WTC11 (cell line): ENCODE measurements around the gene LHX5. TPM values are rescaled to one million over a fixed set of nuclear protein-coding genes. Genes with fewer than 3 reads are reported as not detected.

Source experiments
- ATAC-seq: fragments of 200-7000 bp; cut with Tn5 transposase; 2 replicates; pipeline ENCODE4 v1.10.0; 2021; ENCODE audit warnings: mild to moderate bottlenecking, moderate library complexity
- CTCF ChIA-PET: fragments of 300-600 bp; sonication (Branson Sonifier 250); formaldehyde crosslinking; loops from one replicate; lab custom pipeline; 2021; ENCODE audit warnings: antibody characterized with exemption; lab: Charles Lee
- POLR2A ChIA-PET: fragments of 350-600 bp; sonication (Branson Sonifier 250); formaldehyde crosslinking; loops from one replicate; lab custom pipeline; 2021; ENCODE audit warnings: antibody characterized with exemption; lab: Charles Lee
- DNase-seq: peaks from one replicate; pipeline ENCODE4 v3.0.0; 2021; ENCODE audit warnings: low spot score
- H3K27ac Mint-ChIP-seq: 2 replicates; pipeline ENCODE4 v1.8.0; 2021; ENCODE audit warnings: mixed read lengths
- H3K27me3 Mint-ChIP-seq: 2 replicates; pipeline ENCODE4 v1.8.0; 2021; ENCODE audit warnings: low read depth, mild to moderate bottlenecking, moderate library complexity, mixed read lengths
- H3K36me3 Mint-ChIP-seq: 2 replicates; pipeline ENCODE4 v1.8.0; 2021; ENCODE audit warnings: mixed read lengths
- H3K4me1 Mint-ChIP-seq: 2 replicates; pipeline ENCODE4 v1.8.0; 2022; ENCODE audit warnings: mixed read lengths
- H3K4me3 Mint-ChIP-seq: 2 replicates; pipeline ENCODE4 v1.8.0; 2021; ENCODE audit warnings: mild to moderate bottlenecking, moderate library complexity, mixed read lengths
- H3K9me3 Mint-ChIP-seq: 2 replicates; pipeline ENCODE4 v1.8.0; 2021; ENCODE audit warnings: mixed read lengths
- ATF1 ChIP-seq: sonication (generic); formaldehyde crosslinking; IDR thresholded peaks from 2 replicates; pipeline ENCODE4 v1.8.1; 2023; ENCODE audit warnings: mild to moderate bottlenecking, moderate library complexity, missing genetic modification reagents
- CDX4 ChIP-seq: fragments of 250-450 bp; sonication (Bioruptor Pico); IDR thresholded peaks from 2 replicates; pipeline ENCODE4 v1.9.0; 2021; ENCODE audit warnings: moderate library complexity, mild to moderate bottlenecking, inconsistent platforms, borderline replicate concordance
- CTCF ChIP-seq: fragments of 200-600 bp; IDR thresholded peaks from 2 replicates; pipeline ENCODE4 v1.8.0; 2022; ENCODE audit warnings: antibody characterized with exemption
- E2F1 ChIP-seq: sonication (generic); formaldehyde crosslinking; IDR thresholded peaks from 2 replicates; pipeline ENCODE4 v1.8.0; 2022; ENCODE audit warnings: mild to moderate bottlenecking, missing genetic modification reagents
- E2F4 ChIP-seq: sonication (generic); formaldehyde crosslinking; IDR thresholded peaks from 2 replicates; pipeline ENCODE4 v1.8.1; 2022; ENCODE audit warnings: low read depth, mild to moderate bottlenecking, moderate library complexity, missing genetic modification reagents, borderline replicate concordance
- ELF4 ChIP-seq: sonication (generic); formaldehyde crosslinking; IDR thresholded peaks from 2 replicates; pipeline ENCODE4 v1.8.1; 2022; ENCODE audit warnings: low read depth, mild to moderate bottlenecking, moderate library complexity, missing genetic modification reagents
- ETV6 ChIP-seq: sonication (generic); formaldehyde crosslinking; IDR thresholded peaks from 2 replicates; pipeline ENCODE4 v1.8.1; 2022; ENCODE audit warnings: mild to moderate bottlenecking, missing genetic modification reagents
- FOXK1 ChIP-seq: sonication (generic); formaldehyde crosslinking; IDR thresholded peaks from 2 replicates; pipeline ENCODE4 v1.8.0; 2022; ENCODE audit warnings: mild to moderate bottlenecking, moderate library complexity, missing genetic modification reagents
- JUN ChIP-seq: sonication (generic); formaldehyde crosslinking; IDR thresholded peaks from 2 replicates; pipeline ENCODE4 v1.8.0; 2023; ENCODE audit warnings: mild to moderate bottlenecking, missing genetic modification reagents
- KAT7 ChIP-seq: sonication (generic); formaldehyde crosslinking; IDR thresholded peaks from 2 replicates; pipeline ENCODE4 v1.8.1; 2023; ENCODE audit warnings: missing genetic modification reagents, mild to moderate bottlenecking, borderline replicate concordance
- MAX ChIP-seq: sonication (generic); formaldehyde crosslinking; IDR thresholded peaks from 2 replicates; pipeline ENCODE4 v1.8.0; 2022; ENCODE audit warnings: mild to moderate bottlenecking, missing genetic modification reagents
- MLX ChIP-seq: sonication (generic); formaldehyde crosslinking; IDR thresholded peaks from 2 replicates; pipeline ENCODE4 v1.8.1; 2023; ENCODE audit warnings: mild to moderate bottlenecking, missing genetic modification reagents, moderate library complexity
- MXD4 ChIP-seq: fragments of 250-450 bp; sonication (Bioruptor Pico); IDR thresholded peaks from 2 replicates; pipeline ENCODE4 v1.8.0; 2021; ENCODE audit warnings: mild to moderate bottlenecking, moderate library complexity, borderline replicate concordance
- MYBL2 ChIP-seq: sonication (generic); formaldehyde crosslinking; IDR thresholded peaks from 2 replicates; pipeline ENCODE4 v1.8.1; 2023; ENCODE audit warnings: mild to moderate bottlenecking, moderate library complexity, missing genetic modification reagents
- NFE2L1 ChIP-seq: sonication (generic); formaldehyde crosslinking; IDR thresholded peaks from 2 replicates; pipeline ENCODE4 v1.8.1; 2023; ENCODE audit warnings: missing genetic modification reagents
- SMAD4 ChIP-seq: sonication (generic); formaldehyde crosslinking; IDR thresholded peaks from 2 replicates; pipeline ENCODE4 v1.8.0; 2022; ENCODE audit warnings: mild to moderate bottlenecking, missing genetic modification reagents
- TP53 ChIP-seq: sonication (generic); formaldehyde crosslinking; IDR thresholded peaks from 2 replicates; pipeline ENCODE4 v1.8.1; 2023; ENCODE audit warnings: mild to moderate bottlenecking, missing genetic modification reagents
- USF1 ChIP-seq: sonication (generic); formaldehyde crosslinking; IDR thresholded peaks from 2 replicates; pipeline ENCODE4 v1.8.0; 2022; ENCODE audit warnings: mild to moderate bottlenecking, missing genetic modification reagents
- ZMAT4 ChIP-seq: fragments of 250-450 bp; sonication (Bioruptor Pico); IDR thresholded peaks from 2 replicates; pipeline ENCODE4 v1.9.0; 2021; ENCODE audit warnings: mild to moderate bottlenecking
- ZNF121 ChIP-seq: sonication (generic); formaldehyde crosslinking; IDR thresholded peaks from 2 replicates; pipeline ENCODE4 v1.8.0; 2023; ENCODE audit warnings: missing genetic modification reagents
- ZNF219 ChIP-seq: sonication (generic); formaldehyde crosslinking; IDR thresholded peaks from 2 replicates; pipeline ENCODE4 v1.8.0; 2023; ENCODE audit warnings: missing genetic modification reagents, mild to moderate bottlenecking, borderline replicate concordance
- ZNF232 ChIP-seq: sonication (generic); formaldehyde crosslinking; IDR thresholded peaks from 2 replicates; pipeline ENCODE4 v1.8.0; 2022; ENCODE audit warnings: mild to moderate bottlenecking, missing genetic modification reagents
- ZNF396 ChIP-seq: fragments of 250-450 bp; sonication (Bioruptor Pico); IDR thresholded peaks from 2 replicates; pipeline ENCODE4 v1.8.0; 2021; ENCODE audit warnings: mild to moderate bottlenecking, moderate library complexity, borderline replicate concordance
- ZNF423 ChIP-seq: fragments of 250-450 bp; sonication (Bioruptor Pico); IDR thresholded peaks from 2 replicates; pipeline ENCODE4 v2.1.2; 2022; ENCODE audit warnings: mild to moderate bottlenecking, moderate library complexity
- ZNF512 ChIP-seq: sonication (generic); formaldehyde crosslinking; IDR thresholded peaks from 2 replicates; pipeline ENCODE4 v1.8.1; 2022; ENCODE audit warnings: missing genetic modification reagents, borderline replicate concordance
- total RNA-seq: library from RNA; stranded (reverse); gene quantifications from 3 replicates; pipeline ENCODE4 v1.2.3, GENCODE V29; 2021

Gene LHX5
- total RNA-seq, 1 experiment from 2014 or later = 3.0 TPM

- CTCF ChIA-PET = interaction anchor here (1.0 to 1.8 kb wide), 6 partner anchors 12 to 354 kb away, joined by 3 to 6 read pairs (median 5); no protein-coding TSS in a partner anchor
- POLR2A ChIA-PET = no interaction called here
- ATAC-seq (no peak), DNase-seq (no peak)
- TF ChIP-seq ZNF423 (CRISPR knock-in tag) = no peak
- TF ChIP-seq SMAD4 (CRISPR knock-in tag) = no peak
- TF ChIP-seq E2F1 (CRISPR knock-in tag) = no peak
- no peak for TF ChIP-seq ZMAT4 (CRISPR knock-in tag)
- TF ChIP-seq MYBL2 (CRISPR knock-in tag) = no peak
- TF ChIP-seq ZNF219 (CRISPR knock-in tag) = no peak
- no peak for TF ChIP-seq KAT7
- TF ChIP-seq MAX (CRISPR knock-in tag) = no peak
- no peak for TF ChIP-seq CDX4 (CRISPR knock-in tag)
- no peak for TF ChIP-seq MLX (CRISPR knock-in tag)
- no peak for TF ChIP-seq MXD4 (CRISPR knock-in tag)
- no peak for TF ChIP-seq ZNF396 (CRISPR knock-in tag)
- no peak for TF ChIP-seq ZNF232 (CRISPR knock-in tag)
- no peak for TF ChIP-seq ATF1 (CRISPR knock-in tag)
- no peak for TF ChIP-seq E2F4 (CRISPR knock-in tag)
- no peak for TF ChIP-seq ZNF512 (CRISPR knock-in tag)
- no peak for TF ChIP-seq ETV6 (CRISPR knock-in tag)
- no peaks in the 10 kb centered on the region for H3K9me3 Mint-ChIP-seq
- H3K27ac Mint-ChIP-seq = no peak overlapping the region
- H3K4me1 Mint-ChIP-seq = peaks cover 48% of the 10 kb centered on the region
- no peaks in the 10 kb centered on the region for H3K36me3 Mint-ChIP-seq
- peaks cover 99% of the 10 kb centered on the region for H3K27me3 Mint-ChIP-seq
- peak overlapping the region; percentile 68 for H3K4me3 Mint-ChIP-seq
Observed at GRCh38 chr12:113464852-113465719, 6.6 kb downstream of the LHX5 start.

- DNase-seq = no peak
- Mint-ChIP-seq H3K4me1 (peaks cover 47% of the 10 kb centered on the region), H3K27ac (no peak overlapping the region), H3K27me3 (peaks cover 95% of the 10 kb centered on the region), H3K36me3 (no peaks in the 10 kb centered on the region), H3K9me3 (no peaks in the 10 kb centered on the region), H3K4me3 (peak overlapping the region; percentile 68)
- CTCF ChIA-PET = interaction anchor here (1.0 to 1.6 kb wide), 3 partner anchors 13 to 355 kb away, joined by 4 to 6 read pairs (median 6); no protein-coding TSS in a partner anchor
- peak; percentile 0; the same call in 1 of the 2 replicates for ATAC-seq
- POLR2A ChIA-PET = no interaction called here
- no peak for TF ChIP-seq FOXK1
- no peak for TF ChIP-seq CTCF
- TF ChIP-seq ZNF121 (CRISPR knock-in tag) = no peak
- TF ChIP-seq JUN = no peak
- no peak for TF ChIP-seq USF1
- TF ChIP-seq KAT7 = no peak
- TF ChIP-seq NFE2L1 = no peak
- no peak for TF ChIP-seq SMAD4 (CRISPR knock-in tag)
- TF ChIP-seq ELF4 (CRISPR knock-in tag) = no peak
- TF ChIP-seq MAX (CRISPR knock-in tag) = no peak
- TF ChIP-seq ZMAT4 (CRISPR knock-in tag) = no peak
- TF ChIP-seq TP53 = no peak
Observed at GRCh38 chr12:113464452-113464775, 7.3 kb downstream of the LHX5 start.
